ENCODE results near the gene PRORP.

DNA sequence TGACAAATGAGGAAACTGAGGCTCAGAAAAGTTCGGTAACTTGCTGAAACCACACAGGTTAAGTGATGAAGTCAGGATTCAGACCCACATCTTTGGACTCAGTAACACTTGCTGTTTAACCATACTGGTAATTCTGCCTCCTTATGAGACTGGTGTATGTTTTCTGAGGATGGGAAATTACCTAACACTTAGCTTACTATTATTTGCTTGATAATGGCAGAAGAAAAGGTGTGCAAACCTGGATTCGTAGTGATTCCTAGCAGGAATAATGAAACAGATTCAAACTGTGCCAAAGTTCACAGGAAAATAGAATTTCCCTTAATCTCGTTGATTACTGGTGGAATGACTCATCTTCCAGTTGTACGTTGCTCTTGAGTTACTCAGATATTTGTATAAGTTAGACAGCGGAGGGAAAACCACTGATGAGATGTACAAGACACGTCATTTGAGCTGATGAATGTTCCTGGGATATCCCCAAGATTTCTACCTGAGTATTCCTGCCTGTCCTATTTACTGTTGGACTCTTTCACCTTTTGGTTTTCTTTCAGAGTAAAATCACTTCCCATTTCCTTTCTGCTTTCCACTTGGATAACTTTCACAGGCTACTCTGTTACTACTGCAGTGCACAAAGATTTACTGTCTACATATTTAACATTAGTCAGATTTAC lies 37.5 kb downstream of the PRORP start:
- TF ChIP-seq ETS1 (IDR thresholded peaks at IDR 0.05) (no peak), CTCF (conservative IDR thresholded peaks at IDR 0.05; ENCODE audit: low read depth in 2 of 2) (no peak), EZH2 (IDR thresholded peaks at IDR 0.05; ENCODE audit: low read depth, unreplicated experiment) (no peak), EZH2phosphoT487 (IDR thresholded peaks at IDR 0.05; ENCODE audit: unreplicated experiment) (no peak), CREB1 (CRISPR knock-in tag; IDR thresholded peaks at IDR 0.05; ENCODE audit: low read depth) (no peak)
- TF ChIP-seq, protein P1, sequence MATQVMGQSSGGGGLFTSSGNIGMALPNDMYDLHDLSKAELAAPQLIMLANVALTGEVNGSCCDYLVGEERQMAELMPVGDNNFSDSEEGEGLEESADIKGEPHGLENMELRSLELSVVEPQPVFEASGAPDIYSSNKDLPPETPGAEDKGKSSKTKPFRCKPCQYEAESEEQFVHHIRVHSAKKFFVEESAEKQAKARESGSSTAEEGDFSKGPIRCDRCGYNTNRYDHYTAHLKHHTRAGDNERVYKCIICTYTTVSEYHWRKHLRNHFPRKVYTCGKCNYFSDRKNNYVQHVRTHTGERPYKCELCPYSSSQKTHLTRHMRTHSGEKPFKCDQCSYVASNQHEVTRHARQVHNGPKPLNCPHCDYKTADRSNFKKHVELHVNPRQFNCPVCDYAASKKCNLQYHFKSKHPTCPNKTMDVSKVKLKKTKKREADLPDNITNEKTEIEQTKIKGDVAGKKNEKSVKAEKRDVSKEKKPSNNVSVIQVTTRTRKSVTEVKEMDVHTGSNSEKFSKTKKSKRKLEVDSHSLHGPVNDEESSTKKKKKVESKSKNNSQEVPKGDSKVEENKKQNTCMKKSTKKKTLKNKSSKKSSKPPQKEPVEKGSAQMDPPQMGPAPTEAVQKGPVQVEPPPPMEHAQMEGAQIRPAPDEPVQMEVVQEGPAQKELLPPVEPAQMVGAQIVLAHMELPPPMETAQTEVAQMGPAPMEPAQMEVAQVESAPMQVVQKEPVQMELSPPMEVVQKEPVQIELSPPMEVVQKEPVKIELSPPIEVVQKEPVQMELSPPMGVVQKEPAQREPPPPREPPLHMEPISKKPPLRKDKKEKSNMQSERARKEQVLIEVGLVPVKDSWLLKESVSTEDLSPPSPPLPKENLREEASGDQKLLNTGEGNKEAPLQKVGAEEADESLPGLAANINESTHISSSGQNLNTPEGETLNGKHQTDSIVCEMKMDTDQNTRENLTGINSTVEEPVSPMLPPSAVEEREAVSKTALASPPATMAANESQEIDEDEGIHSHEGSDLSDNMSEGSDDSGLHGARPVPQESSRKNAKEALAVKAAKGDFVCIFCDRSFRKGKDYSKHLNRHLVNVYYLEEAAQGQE (IDR thresholded peaks at IDR 0.05; ENCODE audit: unreplicated experiment), result no peak
